BJ (cell line): ENCODE data around the gene ITGB8. TPM values are rescaled to one million over a fixed set of nuclear protein-coding genes. Genes with fewer than 3 reads are reported as not detected.

Source experiments
- CTCF ChIA-PET: fragments of 350-600 bp; formaldehyde crosslinking; extraction: SDS; loops from one replicate; lab custom pipeline; 2021; ENCODE audit warnings: antibody characterized with exemption, inconsistent platforms; lab: Yijun Ruan, JAX
- POLR2A ChIA-PET: fragments of 300-600 bp; sonication (Branson Sonifier 250); formaldehyde crosslinking; extraction: SDS; loops from one replicate; lab custom pipeline; 2021; ENCODE audit warnings: antibody characterized with exemption; lab: Charles Lee
- DNase-seq: peaks from one replicate; pipeline ENCODE4 v3.0.0-alpha.2; 2011; ENCODE audit warnings: low read depth
- H3K27me3 ChIP-seq: 2 replicates; pipeline ENCODE4 v1.6.0; 2011; ENCODE audit warnings: low read length; ENCODE audit not compliant: control insufficient read depth, insufficient read depth
- H3K36me3 ChIP-seq: 2 replicates; pipeline ENCODE4 v1.5.1; 2011; ENCODE audit warnings: low read length; ENCODE audit not compliant: control insufficient read depth, insufficient read depth
- H3K4me3 ChIP-seq: 2 replicates; pipeline ENCODE4 v1.5.1; 2011; ENCODE audit warnings: low read depth, mild to moderate bottlenecking, control low read depth, low read length
- polyA plus RNA-seq: library from polyadenylated mRNA; depleted of rRNA; stranded (reverse); fragments of >200 nt; gene quantifications from 2 replicates; pipeline ENCODE4 v1.2.3, GENCODE V29; 2011
- TF ChIP-seq, protein P1 (sequence below): IDR thresholded peaks from 2 replicates; pipeline ENCODE4 v1.5.1; 2011; ENCODE audit warnings: low read depth, mild to moderate bottlenecking, control low read depth, inconsistent platforms, low read length, moderate library complexity; ENCODE audit not compliant: insufficient read depth

ITGB8 gene
- polyA plus RNA-seq, 1 experiment, result 0.58 TPM

GRCh38 chr7:20411372-20411771 is 80.7 kb downstream of the ITGB8 start:
- POLR2A ChIA-PET, result no interaction called here
- no peaks in the 10 kb centered on the region for H3K27me3 ChIP-seq
- TF ChIP-seq, protein P1, sequence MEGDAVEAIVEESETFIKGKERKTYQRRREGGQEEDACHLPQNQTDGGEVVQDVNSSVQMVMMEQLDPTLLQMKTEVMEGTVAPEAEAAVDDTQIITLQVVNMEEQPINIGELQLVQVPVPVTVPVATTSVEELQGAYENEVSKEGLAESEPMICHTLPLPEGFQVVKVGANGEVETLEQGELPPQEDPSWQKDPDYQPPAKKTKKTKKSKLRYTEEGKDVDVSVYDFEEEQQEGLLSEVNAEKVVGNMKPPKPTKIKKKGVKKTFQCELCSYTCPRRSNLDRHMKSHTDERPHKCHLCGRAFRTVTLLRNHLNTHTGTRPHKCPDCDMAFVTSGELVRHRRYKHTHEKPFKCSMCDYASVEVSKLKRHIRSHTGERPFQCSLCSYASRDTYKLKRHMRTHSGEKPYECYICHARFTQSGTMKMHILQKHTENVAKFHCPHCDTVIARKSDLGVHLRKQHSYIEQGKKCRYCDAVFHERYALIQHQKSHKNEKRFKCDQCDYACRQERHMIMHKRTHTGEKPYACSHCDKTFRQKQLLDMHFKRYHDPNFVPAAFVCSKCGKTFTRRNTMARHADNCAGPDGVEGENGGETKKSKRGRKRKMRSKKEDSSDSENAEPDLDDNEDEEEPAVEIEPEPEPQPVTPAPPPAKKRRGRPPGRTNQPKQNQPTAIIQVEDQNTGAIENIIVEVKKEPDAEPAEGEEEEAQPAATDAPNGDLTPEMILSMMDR, result no peak
- no peaks in the 10 kb centered on the region for H3K36me3 ChIP-seq
- no peak for DNase-seq
- CTCF ChIA-PET, result interaction anchor here (0.8 kb wide), 1 partner anchor 11 kb away, joined by 3 read pairs; no protein-coding TSS in a partner anchor
- no peak overlapping the region for H3K4me3 ChIP-seq

DNA sequence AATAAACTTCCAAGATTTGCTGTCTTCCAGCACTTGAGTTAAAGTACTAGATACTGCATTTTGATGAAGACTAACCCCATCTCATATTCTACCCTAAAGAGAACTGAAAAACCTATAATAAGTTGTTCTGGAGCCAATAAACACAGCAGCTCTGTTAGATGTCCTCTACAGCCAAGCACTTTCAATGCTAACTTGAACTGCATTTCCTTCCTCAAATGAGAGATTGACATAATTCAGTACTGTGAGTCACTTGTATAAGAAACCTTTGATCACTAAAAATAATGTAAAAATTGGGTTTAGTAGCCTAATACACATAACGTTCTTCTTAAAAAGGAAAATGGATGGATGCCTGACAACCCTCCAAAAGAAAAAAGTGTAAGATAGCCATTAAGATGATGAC is 81.3 kb downstream of the ITGB8 start:
- ChIA-PET CTCF (interaction anchor here (0.8 kb wide), 1 partner anchor 11 kb away, joined by 3 read pairs; no protein-coding TSS in a partner anchor), POLR2A (no interaction called here)
- DNase-seq, result no peak
- H3K27me3 ChIP-seq, result no peaks in the 10 kb centered on the region
- TF ChIP-seq, protein P1, result no peak
- no peaks in the 10 kb centered on the region for H3K36me3 ChIP-seq
- H3K4me3 ChIP-seq, result no peak overlapping the region

DNA sequence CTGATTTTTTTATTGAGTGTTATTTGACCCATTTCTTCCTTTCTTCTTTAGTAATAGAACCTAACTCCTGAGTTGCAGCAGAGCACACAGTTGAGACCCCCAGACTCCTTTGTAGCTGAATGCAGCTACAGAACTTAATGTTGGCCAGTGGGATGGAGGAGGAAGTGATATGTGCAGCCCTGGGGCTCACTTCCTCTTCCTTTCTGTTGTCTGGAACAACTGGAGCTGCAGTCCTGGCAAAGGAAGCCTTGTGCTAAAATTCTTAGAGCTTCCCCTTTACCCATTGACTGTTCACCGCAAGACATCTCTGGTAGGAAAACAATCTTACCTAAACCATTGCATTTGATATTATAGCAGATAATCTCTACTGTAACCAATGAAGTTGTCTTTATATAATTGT is 86.6 kb downstream of the ITGB8 start:
- CTCF ChIA-PET, result interaction anchor here (0.7 to 1.7 kb wide), 3 partner anchors 12 to 28 kb away, joined by 3 to 4 read pairs (median 3); no protein-coding TSS in a partner anchor
- no peak for DNase-seq
- POLR2A ChIA-PET, result no interaction called here
- no peaks in the 10 kb centered on the region for H3K27me3 ChIP-seq
- H3K36me3 ChIP-seq, result no peaks in the 10 kb centered on the region
- H3K4me3 ChIP-seq, result no peak overlapping the region
- TF ChIP-seq, protein P1, result no peak

DNA sequence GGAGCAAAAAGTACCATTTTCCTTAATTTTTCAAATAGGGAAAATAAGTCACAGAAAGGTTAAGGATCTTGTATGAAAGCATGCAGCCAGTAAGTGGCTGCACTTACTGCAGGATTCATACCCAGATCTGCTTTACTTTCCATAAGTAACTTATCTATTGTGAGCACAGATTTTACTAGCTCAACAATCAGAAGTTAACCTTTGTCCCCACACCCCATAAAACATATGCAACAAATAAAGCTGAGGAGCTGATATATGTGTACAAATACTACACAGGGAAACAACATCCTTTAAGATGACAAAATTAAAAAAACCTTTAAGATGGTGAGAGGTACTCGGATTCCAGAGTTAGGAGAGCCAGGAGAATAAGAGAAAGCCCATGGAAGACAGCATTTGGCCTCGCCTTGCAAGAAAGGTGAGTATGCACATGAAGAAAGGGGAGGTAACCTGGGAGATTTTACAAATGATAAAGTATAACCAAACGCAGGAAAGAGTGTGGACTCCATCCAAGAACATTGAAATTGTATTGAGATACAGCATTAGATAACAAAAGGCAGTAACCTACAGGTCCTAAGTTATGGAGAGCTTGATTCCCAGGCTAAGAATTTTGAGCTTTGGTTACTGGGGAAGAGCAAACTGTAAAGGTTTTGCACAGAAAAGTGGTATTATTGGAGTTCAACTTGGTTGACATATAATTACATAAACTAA is 87.1 kb downstream of the ITGB8 start:
- TF ChIP-seq, protein P1, result no peak
- no peak overlapping the region for H3K4me3 ChIP-seq
- H3K27me3 ChIP-seq, result no peaks in the 10 kb centered on the region
- ChIA-PET POLR2A (no interaction called here), CTCF (interaction anchor here (0.7 to 1.7 kb wide), 2 partner anchors 15 to 28 kb away, joined by 3 read pairs; no protein-coding TSS in a partner anchor)
- H3K36me3 ChIP-seq, result no peaks in the 10 kb centered on the region
- no peak for DNase-seq

DNA sequence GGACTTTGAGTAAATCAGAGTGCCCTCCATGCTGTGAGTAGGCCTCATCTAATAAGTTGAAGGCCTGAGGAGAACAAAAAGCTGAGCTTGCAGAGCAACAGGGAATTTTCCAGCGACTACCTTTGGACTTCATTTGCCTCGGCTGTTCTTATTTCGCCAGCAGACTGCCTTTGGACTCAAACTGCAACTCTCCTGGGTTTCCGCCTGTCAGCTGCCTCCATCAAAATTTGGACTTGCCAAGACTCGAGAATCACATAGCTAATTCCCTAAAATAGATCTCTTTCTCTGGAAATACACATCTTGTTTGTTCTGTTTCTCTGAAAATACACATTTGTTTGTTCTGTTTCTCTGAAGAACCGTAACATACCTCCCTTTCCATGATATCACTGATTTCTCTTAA is 93.8 kb downstream of the ITGB8 start:
- Histone ChIP-seq H3K4me3 (no peak overlapping the region), H3K36me3 (no peaks in the 10 kb centered on the region), H3K27me3 (no peaks in the 10 kb centered on the region)
- no peak for DNase-seq
- CTCF ChIA-PET, result no interaction called here
- POLR2A ChIA-PET, result no interaction called here
- TF ChIP-seq, protein P1, result no peak
